ENCODE results near the gene TINCR.

The TINCR gene

DNA sequence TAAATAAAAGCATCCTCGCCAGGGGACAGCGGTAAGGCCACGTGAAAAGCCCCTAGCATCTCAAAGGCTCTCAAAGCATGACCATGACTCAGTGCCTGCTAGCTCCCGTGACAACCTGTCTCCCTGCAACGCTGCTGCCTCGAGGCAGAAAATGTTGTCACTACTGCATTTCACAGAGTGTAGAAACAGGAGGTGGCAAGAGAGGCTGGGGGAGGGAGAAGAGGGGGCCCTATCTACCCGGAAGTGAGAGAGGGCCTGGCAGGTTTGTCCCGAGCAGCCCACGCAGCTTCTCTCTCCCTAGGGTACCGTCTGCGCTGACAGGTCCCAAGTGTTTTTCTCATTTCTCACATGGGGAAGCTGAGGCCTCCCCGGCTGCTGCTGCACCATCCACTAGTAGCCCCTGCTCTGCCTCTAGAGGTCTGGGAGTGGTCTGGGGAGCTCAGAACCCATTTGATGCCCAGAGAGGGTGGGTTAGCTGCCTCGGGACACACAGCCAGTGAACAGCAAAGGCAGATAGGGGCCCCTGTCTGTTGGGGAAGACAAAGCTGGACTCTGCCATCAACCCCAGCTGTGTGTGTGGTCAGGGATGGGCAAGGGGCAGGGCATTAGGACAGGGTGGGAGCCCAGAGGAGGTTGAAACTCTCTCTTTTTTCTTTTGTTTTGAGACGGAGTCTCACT is 3.7 kb downstream of the TINCR start:
- DNase-seq (ENCODE audit: low read depth, low spot score), result no peak
- TF ChIP-seq, protein P1, sequence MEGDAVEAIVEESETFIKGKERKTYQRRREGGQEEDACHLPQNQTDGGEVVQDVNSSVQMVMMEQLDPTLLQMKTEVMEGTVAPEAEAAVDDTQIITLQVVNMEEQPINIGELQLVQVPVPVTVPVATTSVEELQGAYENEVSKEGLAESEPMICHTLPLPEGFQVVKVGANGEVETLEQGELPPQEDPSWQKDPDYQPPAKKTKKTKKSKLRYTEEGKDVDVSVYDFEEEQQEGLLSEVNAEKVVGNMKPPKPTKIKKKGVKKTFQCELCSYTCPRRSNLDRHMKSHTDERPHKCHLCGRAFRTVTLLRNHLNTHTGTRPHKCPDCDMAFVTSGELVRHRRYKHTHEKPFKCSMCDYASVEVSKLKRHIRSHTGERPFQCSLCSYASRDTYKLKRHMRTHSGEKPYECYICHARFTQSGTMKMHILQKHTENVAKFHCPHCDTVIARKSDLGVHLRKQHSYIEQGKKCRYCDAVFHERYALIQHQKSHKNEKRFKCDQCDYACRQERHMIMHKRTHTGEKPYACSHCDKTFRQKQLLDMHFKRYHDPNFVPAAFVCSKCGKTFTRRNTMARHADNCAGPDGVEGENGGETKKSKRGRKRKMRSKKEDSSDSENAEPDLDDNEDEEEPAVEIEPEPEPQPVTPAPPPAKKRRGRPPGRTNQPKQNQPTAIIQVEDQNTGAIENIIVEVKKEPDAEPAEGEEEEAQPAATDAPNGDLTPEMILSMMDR (IDR thresholded peaks at IDR 0.05; ENCODE audit: insufficient read depth, low read length, missing control alignments), result no peak
- CTCF ChIA-PET, result interaction anchor here (1.0 to 1.9 kb wide), 4 partner anchors 9 to 525 kb away, joined by 3 to 5 read pairs (median 4); no protein-coding TSS in a partner anchor
- POLR2A ChIA-PET, result interaction anchor here (0.6 kb wide), 1 partner anchor 91 kb away, joined by 3 read pairs; no protein-coding TSS in a partner anchor
- no peak overlapping the region for H3K4me3 ChIP-seq (ENCODE audit: low read depth, low read length)

DNA sequence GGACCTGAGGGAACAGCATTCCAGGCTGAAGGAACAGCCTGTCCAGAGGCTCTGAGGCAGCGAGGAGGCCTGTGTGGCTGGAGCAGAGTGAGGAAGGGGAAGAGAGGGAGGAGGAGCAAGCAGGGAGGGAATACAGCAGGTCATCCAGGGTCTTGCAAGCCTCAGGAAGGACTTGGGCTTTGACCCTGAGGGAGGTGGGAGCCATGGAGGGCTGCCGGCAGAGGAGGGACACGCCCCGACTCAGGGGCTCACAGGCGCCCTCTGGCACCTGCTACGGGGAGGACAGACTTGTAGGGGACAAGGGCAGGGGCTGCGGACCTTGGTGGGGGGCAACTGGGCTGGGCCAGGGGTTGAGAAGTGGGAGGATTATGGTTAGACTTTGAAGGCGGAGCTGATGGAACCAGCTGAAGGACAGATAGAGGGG is 4.7 kb downstream of the TINCR start:
- TF ChIP-seq, protein P1 (IDR thresholded peaks at IDR 0.05; ENCODE audit: insufficient read depth, low read length, missing control alignments), result no peak
- no peak overlapping the region for H3K4me3 ChIP-seq (ENCODE audit: low read depth, low read length)
- ChIA-PET POLR2A (no interaction called here), CTCF (interaction anchor here (0.6 to 1.9 kb wide), 3 partner anchors 10 to 192 kb away, joined by 3 to 5 read pairs (median 4); no protein-coding TSS in a partner anchor)
- no peak for DNase-seq (ENCODE audit: low read depth, low spot score)

DNA sequence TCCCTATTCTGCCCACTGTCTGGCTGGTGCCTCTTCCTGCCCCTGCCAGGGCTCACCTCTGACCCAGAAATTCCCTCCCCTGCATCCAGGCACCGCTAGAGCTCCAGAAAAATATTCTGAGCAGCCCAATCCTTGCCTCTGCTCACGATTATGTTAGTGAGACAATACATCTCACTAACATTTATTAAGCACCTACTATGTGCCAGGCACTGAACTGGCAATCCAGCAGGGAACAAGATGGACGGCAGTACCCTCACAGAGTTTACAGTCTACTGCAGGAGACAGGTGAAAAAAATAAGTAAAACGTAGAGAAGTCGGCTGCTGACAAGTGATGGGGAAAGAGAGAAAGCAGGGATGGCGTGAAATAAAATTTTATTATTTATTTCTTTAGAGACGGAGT is 5.5 kb downstream of the TINCR start:
- no peak for DNase-seq (ENCODE audit: low read depth, low spot score)
- POLR2A ChIA-PET, result no interaction called here
- CTCF ChIA-PET, result interaction anchor here (0.6 kb wide), 1 partner anchor 191 kb away, joined by 3 read pairs; no protein-coding TSS in a partner anchor
- TF ChIP-seq, protein P1 (IDR thresholded peaks at IDR 0.05; ENCODE audit: insufficient read depth, low read length, missing control alignments), result no peak
- no peak overlapping the region for H3K4me3 ChIP-seq (ENCODE audit: low read depth, low read length)

DNA sequence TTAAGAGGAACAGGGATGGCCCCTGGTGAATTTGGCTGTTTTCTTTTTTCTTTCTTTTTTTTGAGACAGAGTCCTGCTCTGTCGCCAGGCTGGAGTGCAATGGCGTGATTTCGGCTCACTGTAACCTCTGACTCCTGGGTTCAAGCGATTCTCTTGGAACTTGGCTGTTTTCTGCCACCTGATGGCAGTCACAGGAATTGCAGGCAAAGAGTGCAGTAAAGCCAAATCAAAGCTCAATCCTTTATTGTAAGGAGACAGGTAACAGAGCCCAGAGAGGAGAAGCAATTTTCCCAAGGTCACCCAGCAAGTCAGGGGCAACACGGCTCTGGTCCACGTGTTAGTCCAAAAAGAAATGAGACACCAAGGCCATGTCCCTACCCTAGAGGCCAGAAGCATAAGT is 6.2 kb downstream of the TINCR start:
- H3K4me3 ChIP-seq (ENCODE audit: low read depth, low read length), result no peak overlapping the region
- DNase-seq (ENCODE audit: low read depth, low spot score), result no peak
- ChIA-PET CTCF (no interaction called here), POLR2A (no interaction called here)
- TF ChIP-seq, protein P1 (IDR thresholded peaks at IDR 0.05; ENCODE audit: insufficient read depth, low read length, missing control alignments), result peak; percentile 2

DNA sequence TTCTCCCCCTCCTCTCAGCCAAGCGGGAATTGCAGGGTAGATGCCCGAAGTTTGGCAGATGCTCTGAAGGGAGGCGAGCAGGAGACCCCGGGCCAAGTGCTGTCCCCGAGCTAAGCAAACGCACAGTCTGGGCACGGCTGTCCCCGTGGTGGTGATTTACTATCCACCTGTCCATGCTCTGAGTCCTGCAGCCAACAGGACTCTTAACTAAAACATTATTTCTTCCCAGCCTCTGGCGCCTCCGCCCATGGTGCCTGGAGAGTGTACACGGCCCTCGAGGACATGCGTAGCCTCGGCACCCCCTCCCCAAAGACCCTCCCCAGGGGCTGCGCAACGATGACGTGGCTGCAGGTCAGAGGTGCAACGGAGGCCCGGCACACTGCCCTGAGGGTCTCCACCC is 7.6 kb downstream of the TINCR start:
- ChIA-PET POLR2A (no interaction called here), CTCF (interaction anchor here (0.6 to 1.3 kb wide), 2 partner anchors 13 to 289 kb away, joined by 3 to 5 read pairs; no protein-coding TSS in a partner anchor)
- DNase-seq (ENCODE audit: low read depth, low spot score), result no peak
- no peak overlapping the region for H3K4me3 ChIP-seq (ENCODE audit: low read depth, low read length)
- TF ChIP-seq, protein P1 (IDR thresholded peaks at IDR 0.05; ENCODE audit: insufficient read depth, low read length, missing control alignments), result no peak

DNA sequence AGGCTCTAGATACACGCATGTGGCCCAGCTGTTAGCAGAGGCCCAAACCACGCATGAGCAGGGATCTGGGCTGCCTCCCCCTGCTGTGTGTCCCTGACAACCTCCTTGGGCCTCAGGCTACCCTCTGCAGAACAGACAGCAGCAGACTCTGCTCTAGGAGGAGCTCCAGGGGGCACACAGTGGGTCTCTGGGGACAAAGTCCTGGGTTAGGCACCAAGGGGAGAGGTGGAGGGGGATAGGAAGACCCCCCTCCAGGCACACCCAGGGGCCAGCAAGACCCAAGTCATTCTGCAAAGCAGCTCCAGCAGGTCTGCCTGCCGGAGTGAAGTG is 8.0 kb downstream of the TINCR start:
- ChIA-PET CTCF (interaction anchor here (0.6 to 1.3 kb wide), 2 partner anchors 12 to 288 kb away, joined by 3 to 5 read pairs; no protein-coding TSS in a partner anchor), POLR2A (no interaction called here)
- TF ChIP-seq, protein P1 (IDR thresholded peaks at IDR 0.05; ENCODE audit: insufficient read depth, low read length, missing control alignments), result no peak

More for the DNA sequence above, 8.0 kb downstream of the TINCR start:
- DNase-seq (ENCODE audit: low read depth, low spot score), result no peak
- H3K4me3 ChIP-seq (ENCODE audit: low read depth, low read length), result no peak overlapping the region

Data from AG04449 (cell line).